GM12878 (cell line): ENCODE results near the gene KRTAP5-6. TPM values are rescaled to one million over a fixed set of nuclear protein-coding genes. Genes with fewer than 3 reads are reported as not detected.

Experiments used
- ATAC-seq: fragments of 200-7000 bp; cut with Tn5 transposase; 3 replicates; pipeline ENCODE4 v1.9.1; 2020; ENCODE audit warnings: mild to moderate bottlenecking, moderate library complexity
- BruUV-seq: library from RNA; stranded (reverse); fragments of 400-500 nt; replicated peaks from 2 replicates; lab custom pipeline; 2021; lab: Mats Ljungman, UMichigan
- CTCF ChIA-PET: fragments of 300-600 bp; sonication (Branson Sonifier 250); formaldehyde crosslinking; extraction: SDS; loops from one replicate; lab custom pipeline; 2021; ENCODE audit warnings: inconsistent platforms; lab: Yijun Ruan, JAX
- POLR2A ChIA-PET: fragments of 350-600 bp; formaldehyde crosslinking; extraction: SDS; loops from one replicate; lab custom pipeline; 2021; ENCODE audit warnings: inconsistent platforms; lab: Charles Lee
- RAD21 ChIA-PET: fragments of 300-600 bp; sonication (Branson Sonifier 250); formaldehyde crosslinking; loops from one replicate; lab custom pipeline; 2023; ENCODE audit warnings: antibody characterized with exemption; ENCODE audit not compliant: unreplicated experiment; lab: Charles Lee
- SMC1A ChIA-PET: fragments of 300-600 bp; sonication (Branson Sonifier 250); formaldehyde crosslinking; loops from one replicate; lab custom pipeline; 2023; ENCODE audit not compliant: unreplicated experiment, uncharacterized antibody; lab: Charles Lee
- DNase-seq: peaks from one replicate; pipeline ENCODE4 v3.0.0-alpha.2; 2011; ENCODE audit warnings: low read depth, low spot score
- FAIRE-seq: peaks from 3 replicates; lab custom pipeline; 2011; peaks lifted over from hg19 to GRCh38; lab: Jason Lieb, UNC
- H2AFZ ChIP-seq: 2 replicates; pipeline ENCODE4 v1.6.0; 2011; ENCODE audit warnings: low read depth, low read length, control low read depth; ENCODE audit not compliant: control insufficient read depth
- H3K27ac ChIP-seq: 2 replicates; pipeline ENCODE4 v1.5.1; 2011; ENCODE audit warnings: control low read depth; ENCODE audit not compliant: control insufficient read depth, insufficient read depth
- H3K27me3 ChIP-seq, 2 experiments: replicated peaks in 1 of 2; 2 replicates each; pipeline versions ENCODE4 v1.6.0 to v1.6.1; 2011; ENCODE audit warnings: low read length in 1 of 2; ENCODE audit not compliant: control insufficient read depth in 2 of 2, insufficient read depth in 2 of 2
- H3K36me3 ChIP-seq, 2 experiments: 2 replicates each; pipeline ENCODE4 v1.5.1; 2011; ENCODE audit warnings: low read length in 1 of 2; ENCODE audit not compliant: control insufficient read depth in 2 of 2, insufficient read depth in 2 of 2
- H3K4me1 ChIP-seq: 2 replicates; pipeline ENCODE4 v1.6.1; 2011; ENCODE audit warnings: mild to moderate bottlenecking, low read length, moderate library complexity, mixed read lengths; ENCODE audit not compliant: control insufficient read depth, insufficient read depth
- H3K4me2 ChIP-seq: 2 replicates; pipeline ENCODE4 v1.6.0; 2011; ENCODE audit warnings: control low read depth; ENCODE audit not compliant: control insufficient read depth, insufficient read depth
- H3K4me3 ChIP-seq: fragments of 200-600 bp; sonication (generic); 2 replicates; pipeline ENCODE4 v1.5.1; 2016
- H3K79me2 ChIP-seq: 2 replicates; pipeline ENCODE4 v1.6.0; 2011; ENCODE audit warnings: low read length; ENCODE audit not compliant: control insufficient read depth, insufficient read depth
- H3K9ac ChIP-seq: 2 replicates; pipeline ENCODE4 v1.8.0; 2011; ENCODE audit warnings: low read length, control low read depth, mixed read lengths; ENCODE audit not compliant: control insufficient read depth, insufficient read depth
- H3K9me3 ChIP-seq: replicated peaks from 3 replicates; pipeline ENCODE4 v1.5.1; 2011; ENCODE audit warnings: mild to moderate bottlenecking, low read length; ENCODE audit not compliant: control insufficient read depth, insufficient read depth
- H4K20me1 ChIP-seq: 2 replicates; pipeline ENCODE4 v1.6.0; 2011; ENCODE audit not compliant: control insufficient read depth, insufficient read depth
- CREB1 ChIP-seq: IDR thresholded peaks from 2 replicates; pipeline ENCODE4 v1.6.1; 2012; ENCODE audit warnings: low read depth, mild to moderate bottlenecking, inconsistent platforms
- HCFC1 ChIP-seq: fragments of 150-350 bp; IDR thresholded peaks from 2 replicates; pipeline ENCODE4 v1.6.1; 2014; ENCODE audit warnings: low read length
- MTA2 ChIP-seq: fragments of 450-650 bp; IDR thresholded peaks from 2 replicates; pipeline ENCODE4 v1.6.1; 2016; ENCODE audit warnings: low read depth, mild to moderate bottlenecking, moderate library complexity
- RFX5 ChIP-seq: IDR thresholded peaks from 2 replicates; pipeline ENCODE4 v1.6.1; 2011; ENCODE audit warnings: low read depth, low read length, improper control_type of control experiment
- WGBS: methylation state at CpG from one replicate; pipeline ENCODE4 v1.1.6; 2016; ENCODE audit warnings: low lambda C conversion rate; ENCODE audit not compliant: insufficient replicate concordance, insufficient coverage; ENCODE audit errors: missing lambda C conversion rate; 5-methylcytosine and 5-hydroxymethylcytosine counted together
- in situ Hi-C: fragments of 300-500 bp; cut with MboI; formaldehyde crosslinking; loops from 9 replicates; pipeline ENCODE4 v1.14.3; 2018; ENCODE audit warnings: mixed read lengths
- intact Hi-C: fragments of 100-400 bp; cut with micrococcal nuclease; formaldehyde crosslinking; loops from one replicate; pipeline ENCODE4 v1.14.2; 2022; ENCODE audit not compliant: unreplicated experiment
- polyA plus RNA-seq, 11 experiments: library from polyadenylated mRNA; depleted of rRNA in 4 of 11; unstranded in 6 of 11; stranded (reverse) in 5 of 11; fragments of >200 nt; fragmentation: Nextera tagmentation in 4 of 11; fragmentation: Illumina TruSeq in 1 of 11; extraction: Ambion mirVana in 4 of 11; extraction: Trizol in 1 of 11; gene quantifications; 1 replicate in 1 of 11; 2 replicates in 10 of 11; pipeline versions ENCODE4 v1.2.1 to v1.2.3, GENCODE V29; 2011 to 2016; ENCODE audit warnings: inconsistent platforms in 2 of 11, missing spikeins in 2 of 11, low read depth in 1 of 11
- total RNA-seq, 4 experiments: library from RNA; depleted of rRNA in 3 of 4; stranded (reverse); fragments of >200 nt in 3 of 4; fragmentation: Illumina TruSeq in 1 of 4; extraction: Trizol in 1 of 4; gene quantifications; 2 replicates each; pipeline versions ENCODE4 v1.2.1 to v1.2.3, GENCODE V29; 2013 to 2021
- TF ChIP-seq, protein P1 (sequence below): fragments of 450-650 bp; IDR thresholded peaks from 2 replicates; pipeline ENCODE4 v1.6.1; 2016; ENCODE audit warnings: mild to moderate bottlenecking, moderate library complexity, borderline replicate concordance
- TF ChIP-seq, protein P2 (sequence below): IDR thresholded peaks from 2 replicates; pipeline ENCODE4 v1.6.1; 2011; ENCODE audit warnings: mild to moderate bottlenecking, low read depth, low read length, moderate library complexity; ENCODE audit not compliant: insufficient replicate concordance
- TF ChIP-seq, protein P3 (sequence below): fragments of 450-650 bp; IDR thresholded peaks from 2 replicates; pipeline ENCODE4 v1.6.1; 2017; ENCODE audit warnings: mild to moderate bottlenecking, moderate library complexity
- TF ChIP-seq, protein P4 (sequence below), 3 experiments: IDR thresholded peaks in 2 of 3; conservative IDR thresholded peaks in 1 of 3; 2 replicates each; pipeline ENCODE4 v1.5.1; 2011; ENCODE audit warnings: low read depth in 3 of 3, low read length in 3 of 3, mild to moderate bottlenecking in 3 of 3, control low read depth in 2 of 3, moderate library complexity in 2 of 3, inconsistent platforms in 1 of 3, mixed read lengths in 1 of 3; ENCODE audit not compliant: control insufficient read depth in 2 of 3, insufficient read depth in 1 of 3; ENCODE audit errors: extremely low read depth in 1 of 3

The KRTAP5-6 gene
- total and polyA plus RNA-seq, 10 of the 15 experiments (the other 5 are each of a cell fraction or from before 2014, with no cell fraction given) = not detected

DNA sequence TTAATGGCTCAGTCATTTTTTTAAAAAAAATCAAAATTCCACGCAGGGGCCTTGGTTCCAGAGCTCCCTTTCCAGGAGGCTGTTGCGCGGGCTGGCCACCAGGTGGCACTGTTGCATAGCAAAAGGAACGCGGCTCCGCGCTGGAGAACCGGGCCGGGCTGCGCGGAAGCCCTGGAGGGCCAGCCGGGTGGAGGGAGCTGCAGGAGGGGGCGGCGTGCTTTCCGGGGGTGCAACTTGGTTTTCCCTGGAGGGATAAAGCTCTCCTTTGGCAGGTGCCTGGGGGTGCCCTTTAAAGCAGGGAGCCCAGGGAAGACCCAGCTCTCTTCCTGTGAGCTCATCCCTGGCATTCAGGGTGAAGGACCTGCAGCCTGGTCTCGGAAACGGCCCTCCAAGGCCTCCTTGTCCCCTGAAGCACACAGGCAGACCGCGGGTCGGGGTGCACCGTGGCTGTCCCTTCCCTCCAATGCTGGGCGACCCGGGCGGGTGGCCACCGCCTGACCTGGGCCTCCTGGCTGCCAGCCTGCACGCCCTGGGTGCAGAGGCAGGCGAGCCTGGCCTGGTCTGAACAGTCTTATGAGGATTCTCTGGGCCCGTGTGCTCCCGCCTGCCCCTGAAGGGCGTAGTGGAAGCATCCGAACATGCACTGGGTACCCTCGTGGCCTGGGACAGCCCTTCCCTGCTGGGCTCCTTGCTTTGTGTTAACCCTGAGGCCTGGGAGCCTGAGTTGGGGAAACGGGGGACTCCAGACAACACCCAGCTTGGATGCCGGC is 44.0 kb upstream of the KRTAP5-6 start:
- intact Hi-C loops (loop anchor here (1.0 to 5.0 kb wide), 3 partner anchors 39 to 499 kb away; partner anchors contain the start of gene SYT8), in situ Hi-C loops (no loop called here)
- FAIRE-seq = no peak
- Histone ChIP-seq H3K27me3 (peaks cover 0 to 3% of the 10 kb centered on the region in 2 experiments; a peak in 2 of 4 replicates), H4K20me1 (no peaks in the 10 kb centered on the region), H3K4me3 (no peak overlapping the region), H3K4me1 (no peaks in the 10 kb centered on the region), H3K79me2 (no peaks in the 10 kb centered on the region), H3K9ac (no peak overlapping the region), H3K9me3 (no peaks in the 10 kb centered on the region), H3K36me3 (no peaks in the 10 kb centered on the region), H3K27ac (no peak overlapping the region), H2AFZ (no peak overlapping the region), H3K4me2 (no peak overlapping the region)
- RAD21 ChIA-PET = interaction anchor here (0.6 to 2.6 kb wide), 15 partner anchors 12 to 501 kb away, joined by 3 to 23 read pairs (median 4); no protein-coding TSS in a partner anchor
- no TSS peak for BruUV-seq
- CTCF ChIA-PET = interaction anchor here (0.6 to 3.7 kb wide), 38 partner anchors 9 to 501 kb away, joined by 3 to 56 read pairs (median 5); partner anchors contain the start of gene SYT8
- DNase-seq = no peak
- peak; percentile 97 for ATAC-seq
- WGBS = 17% methylated on average over 34 of the region's 34 CpGs
- SMC1A ChIA-PET = interaction anchor here (1.0 to 1.4 kb wide), 7 partner anchors 38 to 499 kb away, joined by 3 to 12 read pairs (median 4); no protein-coding TSS in a partner anchor
- POLR2A ChIA-PET = no interaction called here
- no peak for TF ChIP-seq HCFC1
- TF ChIP-seq, protein P1, sequence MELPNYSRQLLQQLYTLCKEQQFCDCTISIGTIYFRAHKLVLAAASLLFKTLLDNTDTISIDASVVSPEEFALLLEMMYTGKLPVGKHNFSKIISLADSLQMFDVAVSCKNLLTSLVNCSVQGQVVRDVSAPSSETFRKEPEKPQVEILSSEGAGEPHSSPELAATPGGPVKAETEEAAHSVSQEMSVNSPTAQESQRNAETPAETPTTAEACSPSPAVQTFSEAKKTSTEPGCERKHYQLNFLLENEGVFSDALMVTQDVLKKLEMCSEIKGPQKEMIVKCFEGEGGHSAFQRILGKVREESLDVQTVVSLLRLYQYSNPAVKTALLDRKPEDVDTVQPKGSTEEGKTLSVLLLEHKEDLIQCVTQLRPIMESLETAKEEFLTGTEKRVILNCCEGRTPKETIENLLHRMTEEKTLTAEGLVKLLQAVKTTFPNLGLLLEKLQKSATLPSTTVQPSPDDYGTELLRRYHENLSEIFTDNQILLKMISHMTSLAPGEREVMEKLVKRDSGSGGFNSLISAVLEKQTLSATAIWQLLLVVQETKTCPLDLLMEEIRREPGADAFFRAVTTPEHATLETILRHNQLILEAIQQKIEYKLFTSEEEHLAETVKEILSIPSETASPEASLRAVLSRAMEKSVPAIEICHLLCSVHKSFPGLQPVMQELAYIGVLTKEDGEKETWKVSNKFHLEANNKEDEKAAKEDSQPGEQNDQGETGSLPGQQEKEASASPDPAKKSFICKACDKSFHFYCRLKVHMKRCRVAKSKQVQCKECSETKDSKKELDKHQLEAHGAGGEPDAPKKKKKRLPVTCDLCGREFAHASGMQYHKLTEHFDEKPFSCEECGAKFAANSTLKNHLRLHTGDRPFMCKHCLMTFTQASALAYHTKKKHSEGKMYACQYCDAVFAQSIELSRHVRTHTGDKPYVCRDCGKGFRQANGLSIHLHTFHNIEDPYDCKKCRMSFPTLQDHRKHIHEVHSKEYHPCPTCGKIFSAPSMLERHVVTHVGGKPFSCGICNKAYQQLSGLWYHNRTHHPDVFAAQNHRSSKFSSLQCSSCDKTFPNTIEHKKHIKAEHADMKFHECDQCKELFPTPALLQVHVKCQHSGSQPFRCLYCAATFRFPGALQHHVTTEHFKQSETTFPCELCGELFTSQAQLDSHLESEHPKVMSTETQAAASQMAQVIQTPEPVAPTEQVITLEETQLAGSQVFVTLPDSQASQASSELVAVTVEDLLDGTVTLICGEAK = no peak
- TF ChIP-seq RFX5 = no peak
- no peak for TF ChIP-seq CREB1
- TF ChIP-seq, protein P2, sequence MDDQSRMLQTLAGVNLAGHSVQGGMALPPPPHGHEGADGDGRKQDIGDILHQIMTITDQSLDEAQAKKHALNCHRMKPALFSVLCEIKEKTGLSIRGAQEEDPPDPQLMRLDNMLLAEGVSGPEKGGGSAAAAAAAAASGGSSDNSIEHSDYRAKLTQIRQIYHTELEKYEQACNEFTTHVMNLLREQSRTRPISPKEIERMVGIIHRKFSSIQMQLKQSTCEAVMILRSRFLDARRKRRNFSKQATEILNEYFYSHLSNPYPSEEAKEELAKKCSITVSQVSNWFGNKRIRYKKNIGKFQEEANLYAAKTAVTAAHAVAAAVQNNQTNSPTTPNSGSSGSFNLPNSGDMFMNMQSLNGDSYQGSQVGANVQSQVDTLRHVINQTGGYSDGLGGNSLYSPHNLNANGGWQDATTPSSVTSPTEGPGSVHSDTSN = no peak
- TF ChIP-seq, protein P3, sequence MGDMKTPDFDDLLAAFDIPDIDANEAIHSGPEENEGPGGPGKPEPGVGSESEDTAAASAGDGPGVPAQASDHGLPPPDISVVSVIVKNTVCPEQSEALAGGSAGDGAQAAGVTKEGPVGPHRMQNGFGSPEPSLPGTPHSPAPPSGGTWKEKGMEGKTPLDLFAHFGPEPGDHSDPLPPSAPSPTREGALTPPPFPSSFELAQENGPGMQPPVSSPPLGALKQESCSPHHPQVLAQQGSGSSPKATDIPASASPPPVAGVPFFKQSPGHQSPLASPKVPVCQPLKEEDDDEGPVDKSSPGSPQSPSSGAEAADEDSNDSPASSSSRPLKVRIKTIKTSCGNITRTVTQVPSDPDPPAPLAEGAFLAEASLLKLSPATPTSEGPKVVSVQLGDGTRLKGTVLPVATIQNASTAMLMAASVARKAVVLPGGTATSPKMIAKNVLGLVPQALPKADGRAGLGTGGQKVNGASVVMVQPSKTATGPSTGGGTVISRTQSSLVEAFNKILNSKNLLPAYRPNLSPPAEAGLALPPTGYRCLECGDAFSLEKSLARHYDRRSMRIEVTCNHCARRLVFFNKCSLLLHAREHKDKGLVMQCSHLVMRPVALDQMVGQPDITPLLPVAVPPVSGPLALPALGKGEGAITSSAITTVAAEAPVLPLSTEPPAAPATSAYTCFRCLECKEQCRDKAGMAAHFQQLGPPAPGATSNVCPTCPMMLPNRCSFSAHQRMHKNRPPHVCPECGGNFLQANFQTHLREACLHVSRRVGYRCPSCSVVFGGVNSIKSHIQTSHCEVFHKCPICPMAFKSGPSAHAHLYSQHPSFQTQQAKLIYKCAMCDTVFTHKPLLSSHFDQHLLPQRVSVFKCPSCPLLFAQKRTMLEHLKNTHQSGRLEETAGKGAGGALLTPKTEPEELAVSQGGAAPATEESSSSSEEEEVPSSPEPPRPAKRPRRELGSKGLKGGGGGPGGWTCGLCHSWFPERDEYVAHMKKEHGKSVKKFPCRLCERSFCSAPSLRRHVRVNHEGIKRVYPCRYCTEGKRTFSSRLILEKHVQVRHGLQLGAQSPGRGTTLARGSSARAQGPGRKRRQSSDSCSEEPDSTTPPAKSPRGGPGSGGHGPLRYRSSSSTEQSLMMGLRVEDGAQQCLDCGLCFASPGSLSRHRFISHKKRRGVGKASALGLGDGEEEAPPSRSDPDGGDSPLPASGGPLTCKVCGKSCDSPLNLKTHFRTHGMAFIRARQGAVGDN = no peak
- TF ChIP-seq, protein P4, sequence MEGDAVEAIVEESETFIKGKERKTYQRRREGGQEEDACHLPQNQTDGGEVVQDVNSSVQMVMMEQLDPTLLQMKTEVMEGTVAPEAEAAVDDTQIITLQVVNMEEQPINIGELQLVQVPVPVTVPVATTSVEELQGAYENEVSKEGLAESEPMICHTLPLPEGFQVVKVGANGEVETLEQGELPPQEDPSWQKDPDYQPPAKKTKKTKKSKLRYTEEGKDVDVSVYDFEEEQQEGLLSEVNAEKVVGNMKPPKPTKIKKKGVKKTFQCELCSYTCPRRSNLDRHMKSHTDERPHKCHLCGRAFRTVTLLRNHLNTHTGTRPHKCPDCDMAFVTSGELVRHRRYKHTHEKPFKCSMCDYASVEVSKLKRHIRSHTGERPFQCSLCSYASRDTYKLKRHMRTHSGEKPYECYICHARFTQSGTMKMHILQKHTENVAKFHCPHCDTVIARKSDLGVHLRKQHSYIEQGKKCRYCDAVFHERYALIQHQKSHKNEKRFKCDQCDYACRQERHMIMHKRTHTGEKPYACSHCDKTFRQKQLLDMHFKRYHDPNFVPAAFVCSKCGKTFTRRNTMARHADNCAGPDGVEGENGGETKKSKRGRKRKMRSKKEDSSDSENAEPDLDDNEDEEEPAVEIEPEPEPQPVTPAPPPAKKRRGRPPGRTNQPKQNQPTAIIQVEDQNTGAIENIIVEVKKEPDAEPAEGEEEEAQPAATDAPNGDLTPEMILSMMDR (IDR thresholded peaks at IDR 0.05 in 2 of 3, conservative IDR thresholded peaks at IDR 0.05 in 1 of 3; ENCODE audit: control insufficient read depth in 2 of 3, extremely low read depth in 1 of 3, insufficient read depth in 1 of 3, low read depth in 3 of 3, low read length in 3 of 3) = peak; percentile 90 to 94 (median 91)
- TF ChIP-seq MTA2 = no peak
